ENCODE data around the gene CD79A.

Gene CD79A

DNA sequence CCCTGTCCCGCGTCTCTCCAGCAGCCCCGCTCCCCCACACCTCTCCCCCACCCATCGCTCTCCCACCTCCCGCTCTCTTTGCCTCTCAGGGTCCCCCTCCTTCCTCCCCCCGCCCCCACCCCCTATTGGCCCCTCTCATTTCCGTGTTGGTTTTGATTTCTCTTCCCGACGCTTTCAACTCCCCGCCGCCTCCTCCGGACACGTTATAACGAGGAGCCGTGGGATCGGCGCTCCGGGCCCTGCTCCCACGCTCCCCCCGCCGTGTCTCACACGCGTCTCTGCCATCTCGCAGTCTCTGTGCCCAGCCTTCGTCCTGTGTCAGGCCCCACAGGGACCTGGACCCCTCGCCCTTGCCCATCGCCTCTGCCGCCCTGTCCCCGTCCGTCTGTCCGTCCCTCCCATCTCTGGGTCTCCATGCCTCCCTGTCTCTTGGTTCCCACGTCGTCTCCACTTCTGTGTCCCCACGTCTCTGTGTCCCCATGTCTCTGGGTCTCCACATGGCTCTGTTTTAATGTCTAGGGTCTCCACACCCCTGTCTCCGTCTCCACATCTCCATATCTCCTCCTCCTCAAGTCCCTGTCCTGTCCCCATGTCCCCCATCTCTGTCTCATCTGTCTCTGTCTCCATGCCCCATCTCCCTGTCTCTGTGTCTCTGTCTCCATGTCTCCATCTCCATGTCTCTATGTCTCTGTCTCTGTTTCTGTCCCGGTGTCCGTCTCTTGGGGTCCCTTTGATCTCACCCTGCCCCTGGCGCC is 38.1 kb downstream of the CD79A start:
- 10 to 11% methylated on average over 32 to 34 of the region's 38 CpGs for WGBS, 2 experiments (ENCODE audit: insufficient coverage in 2 of 2)
- H3K4me1 ChIP-seq (ENCODE audit: control insufficient read depth, insufficient read depth, low read length, poor library complexity, severe bottlenecking), result no peaks in the 10 kb centered on the region

GRCh38 chr19:41915776-41916414 is 38.8 kb downstream of the CD79A start:
- no peak overlapping the region for H3K4me3 ChIP-seq (ENCODE audit: extremely low read depth, insufficient read depth, low read length, poor library complexity, severe bottlenecking)
- no peaks in the 10 kb centered on the region for H3K4me1 ChIP-seq (ENCODE audit: control insufficient read depth, insufficient read depth, low read length, poor library complexity, severe bottlenecking)
- WGBS, 2 experiments (ENCODE audit: insufficient coverage in 2 of 2), result 41 to 43% methylated on average over 12 to 21 of the region's 27 CpGs
- H3K9me3 ChIP-seq (ENCODE audit: control insufficient read depth, low read length), result no peaks in the 10 kb centered on the region
- no peaks in the 10 kb centered on the region for H3K36me3 ChIP-seq (ENCODE audit: control insufficient read depth, insufficient read depth, low read length)
- H3K27ac ChIP-seq (ENCODE audit: low read depth, low read length, severe bottlenecking), result no peak overlapping the region

More for the DNA sequence above, 38.1 kb downstream of the CD79A start:
- no peaks in the 10 kb centered on the region for H3K36me3 ChIP-seq (ENCODE audit: control insufficient read depth, insufficient read depth, low read length)
- H3K4me3 ChIP-seq (ENCODE audit: extremely low read depth, insufficient read depth, low read length, poor library complexity, severe bottlenecking), result no peak overlapping the region
- no peaks in the 10 kb centered on the region for H3K9me3 ChIP-seq (ENCODE audit: control insufficient read depth, low read length)
- no peak overlapping the region for H3K27ac ChIP-seq (ENCODE audit: low read depth, low read length, severe bottlenecking)

DNA sequence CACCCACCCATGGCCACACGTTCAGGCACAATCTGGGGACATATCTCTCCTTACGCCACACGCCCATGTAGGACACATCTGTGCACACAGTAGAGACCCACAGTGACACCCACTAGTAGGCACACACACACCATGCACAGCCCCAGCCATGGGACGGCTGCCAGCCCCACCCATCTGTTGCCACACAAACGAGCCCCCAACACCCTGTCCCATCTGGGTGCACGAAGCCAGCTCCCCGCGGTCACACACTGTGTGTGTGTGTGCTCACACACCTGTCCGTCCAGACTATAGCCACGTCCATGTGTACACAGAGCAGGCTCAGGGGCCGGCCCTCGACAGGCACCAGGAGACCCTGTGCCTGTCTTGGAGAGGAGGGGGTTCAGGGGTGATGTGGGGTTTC is 40.6 kb downstream of the CD79A start:
- H3K36me3 ChIP-seq (ENCODE audit: control insufficient read depth, insufficient read depth, low read length), result no peaks in the 10 kb centered on the region
- H3K4me1 ChIP-seq (ENCODE audit: control insufficient read depth, insufficient read depth, low read length, poor library complexity, severe bottlenecking), result no peaks in the 10 kb centered on the region
- H3K27ac ChIP-seq (ENCODE audit: low read depth, low read length, severe bottlenecking), result no peak overlapping the region
- H3K4me3 ChIP-seq (ENCODE audit: extremely low read depth, insufficient read depth, low read length, poor library complexity, severe bottlenecking), result no peak overlapping the region
- 77 to 78% methylated on average over 8 of the region's 12 CpGs for WGBS, 2 experiments (ENCODE audit: insufficient coverage in 2 of 2)
- no peaks in the 10 kb centered on the region for H3K9me3 ChIP-seq (ENCODE audit: control insufficient read depth, low read length)

- Histone ChIP-seq H3K36me3 (ENCODE audit: control insufficient read depth, insufficient read depth, low read length) (no peaks in the 10 kb centered on the region), H3K9me3 (ENCODE audit: control insufficient read depth, low read length) (no peaks in the 10 kb centered on the region), H3K27ac (ENCODE audit: low read depth, low read length, severe bottlenecking) (no peak overlapping the region), H3K4me1 (ENCODE audit: control insufficient read depth, insufficient read depth, low read length, poor library complexity, severe bottlenecking) (no peaks in the 10 kb centered on the region), H3K4me3 (ENCODE audit: extremely low read depth, insufficient read depth, low read length, poor library complexity, severe bottlenecking) (no peak overlapping the region)
- 83 to 93% methylated on average over 4 of the region's 6 CpGs for WGBS, 2 experiments (ENCODE audit: insufficient coverage in 2 of 2)
These were observed 41.0 kb downstream of the CD79A start for GRCh38 chr19:41918095-41918494.

- WGBS, 2 experiments (ENCODE audit: insufficient coverage in 2 of 2), result 74 to 90% methylated on average over 4 to 5 of the region's 5 CpGs
- Histone ChIP-seq H3K36me3 (ENCODE audit: control insufficient read depth, insufficient read depth, low read length) (no peaks in the 10 kb centered on the region), H3K4me3 (ENCODE audit: extremely low read depth, insufficient read depth, low read length, poor library complexity, severe bottlenecking) (no peak overlapping the region), H3K27ac (ENCODE audit: low read depth, low read length, severe bottlenecking) (no peak overlapping the region), H3K4me1 (ENCODE audit: control insufficient read depth, insufficient read depth, low read length, poor library complexity, severe bottlenecking) (no peaks in the 10 kb centered on the region), H3K9me3 (ENCODE audit: control insufficient read depth, low read length) (no peaks in the 10 kb centered on the region)
These were observed 41.7 kb downstream of the CD79A start for GRCh38 chr19:41918653-41919244.

DNA sequence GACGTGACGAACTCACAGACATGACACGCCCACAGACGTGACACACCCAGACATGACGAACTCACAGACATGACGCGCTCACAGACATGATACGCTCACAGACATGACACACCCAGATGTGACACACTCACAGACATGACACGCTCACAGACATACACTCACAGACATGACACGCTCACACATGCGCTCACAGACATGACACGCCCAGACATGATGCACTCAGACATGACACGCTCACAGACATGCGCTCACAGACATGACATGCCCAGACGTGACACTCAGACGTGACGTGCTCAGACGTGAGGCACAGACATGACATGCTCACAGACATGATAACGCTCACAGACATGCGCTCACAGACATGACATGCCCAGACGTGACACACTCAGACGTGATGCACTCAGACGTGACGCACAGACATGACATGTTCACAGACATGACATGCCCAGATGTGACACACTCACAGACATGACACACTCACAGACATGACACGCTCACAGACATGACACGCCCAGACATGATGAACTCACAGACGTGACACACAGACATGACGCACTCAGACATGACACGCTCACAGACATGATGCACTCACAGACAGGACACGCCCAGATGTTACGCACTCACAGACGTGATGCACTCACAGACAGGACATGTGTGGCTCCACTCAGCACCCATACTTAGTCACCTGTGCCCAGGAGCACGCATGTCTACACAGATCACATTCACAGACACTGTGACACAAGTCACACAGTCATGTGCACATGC is 43.1 kb downstream of the CD79A start:
- Histone ChIP-seq H3K4me1 (ENCODE audit: control insufficient read depth, insufficient read depth, low read length, poor library complexity, severe bottlenecking) (no peaks in the 10 kb centered on the region), H3K36me3 (ENCODE audit: control insufficient read depth, insufficient read depth, low read length) (no peaks in the 10 kb centered on the region), H3K9me3 (ENCODE audit: control insufficient read depth, low read length) (no peaks in the 10 kb centered on the region), H3K27ac (ENCODE audit: low read depth, low read length, severe bottlenecking) (no peak overlapping the region), H3K4me3 (ENCODE audit: extremely low read depth, insufficient read depth, low read length, poor library complexity, severe bottlenecking) (no peak overlapping the region)
- WGBS, 2 experiments (ENCODE audit: insufficient coverage in 2 of 2), result 95% methylated on average over 33 of the region's 33 CpGs

- no peaks in the 10 kb centered on the region for H3K36me3 ChIP-seq (ENCODE audit: control insufficient read depth, insufficient read depth, low read length)
These were observed 44.0 kb downstream of the CD79A start for GRCh38 chr19:41920882-41921576.

DNA sequence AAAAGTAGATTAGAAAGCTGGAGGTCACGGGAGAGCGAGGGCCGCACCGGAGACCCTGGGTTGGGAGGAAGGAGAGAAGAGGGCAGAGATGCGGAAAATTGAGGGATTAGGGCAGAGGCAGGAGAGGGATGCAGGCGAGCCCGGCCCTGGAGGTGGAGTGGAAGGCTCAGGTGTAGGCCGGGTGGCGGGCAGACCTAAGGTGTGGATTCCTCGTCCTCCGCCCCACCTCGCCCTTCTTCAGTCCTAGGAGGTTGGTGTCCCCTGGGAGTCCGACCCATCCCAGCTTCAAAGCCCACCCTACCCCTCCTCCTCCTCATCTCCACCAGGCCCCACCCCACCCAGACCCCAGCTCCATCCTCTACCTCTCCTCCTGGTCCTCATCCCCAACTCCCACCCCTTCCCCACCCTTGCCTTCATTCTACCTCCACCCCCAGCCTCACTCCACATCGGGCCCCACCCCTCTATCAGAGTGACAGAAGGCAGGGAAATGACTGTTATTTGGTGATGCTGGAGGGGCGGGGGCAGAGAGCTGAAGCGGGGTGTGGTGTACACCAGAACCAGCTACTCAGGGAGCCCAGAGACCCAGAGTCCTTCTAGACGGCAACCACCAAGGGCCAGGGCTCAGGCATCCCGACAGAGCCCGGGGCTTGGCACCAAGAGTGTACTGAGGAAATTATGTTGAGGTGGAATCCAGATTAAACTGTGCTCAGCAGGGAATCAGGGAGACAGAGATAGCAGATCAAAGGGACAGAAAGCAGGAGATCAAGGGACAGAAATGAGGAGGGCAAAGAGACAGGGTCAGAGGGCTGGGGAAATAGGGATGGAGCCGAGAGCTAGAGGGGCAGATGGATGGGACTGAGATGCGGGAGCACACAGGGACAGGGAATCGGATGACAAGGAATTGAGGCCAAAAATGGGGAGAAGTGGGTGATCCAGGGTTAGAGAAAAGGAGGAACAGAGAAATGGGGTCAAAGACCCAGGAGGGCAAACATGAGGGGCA is 44.8 kb downstream of the CD79A start:
- no peak overlapping the region for H3K4me3 ChIP-seq (ENCODE audit: extremely low read depth, insufficient read depth, low read length, poor library complexity, severe bottlenecking)
- no peak overlapping the region for H3K27ac ChIP-seq (ENCODE audit: low read depth, low read length, severe bottlenecking)
- H3K4me1 ChIP-seq (ENCODE audit: control insufficient read depth, insufficient read depth, low read length, poor library complexity, severe bottlenecking), result no peaks in the 10 kb centered on the region
- no peaks in the 10 kb centered on the region for H3K9me3 ChIP-seq (ENCODE audit: control insufficient read depth, low read length)
- WGBS, 2 experiments (ENCODE audit: insufficient coverage in 2 of 2), result 10 to 20% methylated on average over 11 to 21 of the region's 22 CpGs
- H3K36me3 ChIP-seq (ENCODE audit: control insufficient read depth, insufficient read depth, low read length), result no peaks in the 10 kb centered on the region

More at GRCh38 chr19:41920882-41921576, 44.0 kb downstream of the CD79A start:
- WGBS, 2 experiments (ENCODE audit: insufficient coverage in 2 of 2), result 16 to 23% methylated on average over 10 to 18 of the region's 26 CpGs
- Histone ChIP-seq H3K27ac (ENCODE audit: low read depth, low read length, severe bottlenecking) (no peak overlapping the region), H3K4me1 (ENCODE audit: control insufficient read depth, insufficient read depth, low read length, poor library complexity, severe bottlenecking) (no peaks in the 10 kb centered on the region), H3K9me3 (ENCODE audit: control insufficient read depth, low read length) (no peaks in the 10 kb centered on the region), H3K4me3 (ENCODE audit: extremely low read depth, insufficient read depth, low read length, poor library complexity, severe bottlenecking) (no peak overlapping the region)

DNA sequence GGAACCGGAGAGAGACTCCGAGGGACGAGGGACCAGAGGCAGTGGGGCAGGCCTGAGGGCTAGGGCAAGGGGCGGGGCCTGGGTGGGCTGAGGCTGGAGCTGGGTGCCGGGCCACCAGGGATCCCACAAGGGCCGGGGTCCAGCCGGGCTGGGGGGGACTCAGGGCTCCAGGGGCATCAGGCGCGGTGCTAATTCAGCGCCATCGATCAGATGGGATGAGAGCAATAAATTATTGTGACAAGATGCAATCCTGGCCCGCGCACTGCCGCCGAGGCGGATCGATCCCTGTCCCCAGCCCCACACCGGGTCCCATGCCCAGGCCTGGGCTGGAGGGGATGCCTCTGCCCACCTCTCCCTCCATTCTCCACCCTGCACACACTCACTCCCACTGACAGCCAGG is 45.5 kb downstream of the CD79A start:
- WGBS, 2 experiments (ENCODE audit: insufficient coverage in 2 of 2), result 24 to 26% methylated on average over 10 to 11 of the region's 18 CpGs
- Histone ChIP-seq H3K4me1 (ENCODE audit: control insufficient read depth, insufficient read depth, low read length, poor library complexity, severe bottlenecking) (no peaks in the 10 kb centered on the region), H3K36me3 (ENCODE audit: control insufficient read depth, insufficient read depth, low read length) (no peaks in the 10 kb centered on the region), H3K27ac (ENCODE audit: low read depth, low read length, severe bottlenecking) (no peak overlapping the region), H3K9me3 (ENCODE audit: control insufficient read depth, low read length) (no peaks in the 10 kb centered on the region), H3K4me3 (ENCODE audit: extremely low read depth, insufficient read depth, low read length, poor library complexity, severe bottlenecking) (no peak overlapping the region)
